HG03521 (cell line): ENCODE measurements around the gene CIPC.

ENCODE experiments used
- ATAC-seq: cut with Tn5 transposase; IDR thresholded peaks from one replicate; pipeline ENCODE4 v1.9.1; 2021; ENCODE audit warnings: mild to moderate bottlenecking, moderate library complexity; ENCODE audit not compliant: unreplicated experiment

Gene CIPC

DNA sequence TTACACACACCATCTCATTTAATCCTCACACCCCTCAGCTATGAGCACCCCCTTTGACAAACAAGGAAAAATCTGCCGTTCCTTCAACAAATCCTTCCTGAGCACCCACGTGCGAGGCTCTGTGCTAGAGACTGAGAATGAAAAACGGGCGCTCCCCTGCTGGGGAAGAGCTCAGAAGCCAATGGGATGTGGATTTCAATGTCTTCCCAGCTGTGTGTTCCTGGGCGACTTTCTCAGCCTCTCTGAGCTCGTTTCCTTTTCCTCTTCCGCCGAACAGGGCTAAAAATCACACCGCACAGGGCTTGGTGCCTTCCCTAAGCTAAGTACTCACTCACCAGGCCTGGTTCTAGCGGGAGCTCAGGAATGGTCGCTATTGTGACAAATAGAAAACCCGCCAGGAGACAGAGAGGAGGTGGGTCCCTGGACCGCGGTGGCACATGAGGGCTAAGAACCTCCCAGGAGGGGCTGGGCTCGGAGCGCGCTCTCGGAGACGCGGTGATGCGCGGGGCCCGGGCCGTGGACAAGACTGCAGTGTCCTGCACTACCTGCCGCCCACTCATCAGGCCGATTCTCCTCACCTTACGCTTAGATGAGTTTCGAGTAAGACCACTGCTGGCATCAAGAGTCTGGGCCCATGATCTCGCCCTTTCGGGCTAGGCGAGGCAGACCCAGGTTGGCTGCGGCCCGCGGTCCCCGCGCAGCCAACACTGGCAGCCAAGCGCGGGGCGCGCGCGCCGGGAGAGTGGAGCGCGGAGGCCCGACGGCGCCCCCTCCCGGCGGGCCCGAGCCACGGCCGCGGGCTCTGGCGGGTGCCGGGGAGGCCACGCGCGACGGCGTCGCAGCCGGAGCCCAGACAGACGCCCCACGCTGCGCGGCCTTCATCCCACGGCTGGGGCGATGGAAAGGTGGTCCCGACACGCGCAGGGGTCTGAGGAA, 26.6 kb downstream of the CIPC start:
- no peak for ATAC-seq

DNA sequence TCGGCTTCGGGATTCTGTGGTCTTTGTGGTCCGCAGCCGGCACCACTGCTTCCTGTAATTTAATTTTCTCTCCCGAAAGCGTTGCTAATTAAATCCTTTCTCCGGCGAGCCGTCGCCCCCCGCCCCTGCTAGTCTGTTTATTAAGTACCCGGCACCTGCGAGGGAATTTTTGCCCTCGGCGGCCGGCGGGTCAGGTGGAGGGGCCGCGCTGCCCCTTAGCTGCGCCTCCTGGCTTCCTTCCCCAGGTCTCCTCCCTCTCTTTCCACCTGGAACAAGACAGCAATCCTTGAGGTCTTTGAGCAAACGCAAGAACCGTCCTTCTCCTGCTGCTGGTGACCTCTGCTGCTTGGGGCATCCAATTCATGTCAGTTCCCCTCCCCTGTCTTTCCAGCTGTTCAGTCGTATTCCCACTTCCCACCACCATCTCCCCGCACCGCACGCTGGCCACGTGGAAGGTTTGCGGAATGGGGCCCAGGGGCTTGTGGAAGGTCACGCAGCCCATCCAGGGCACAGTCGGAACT, 27.3 kb downstream of the CIPC start:
- no peak for ATAC-seq

DNA sequence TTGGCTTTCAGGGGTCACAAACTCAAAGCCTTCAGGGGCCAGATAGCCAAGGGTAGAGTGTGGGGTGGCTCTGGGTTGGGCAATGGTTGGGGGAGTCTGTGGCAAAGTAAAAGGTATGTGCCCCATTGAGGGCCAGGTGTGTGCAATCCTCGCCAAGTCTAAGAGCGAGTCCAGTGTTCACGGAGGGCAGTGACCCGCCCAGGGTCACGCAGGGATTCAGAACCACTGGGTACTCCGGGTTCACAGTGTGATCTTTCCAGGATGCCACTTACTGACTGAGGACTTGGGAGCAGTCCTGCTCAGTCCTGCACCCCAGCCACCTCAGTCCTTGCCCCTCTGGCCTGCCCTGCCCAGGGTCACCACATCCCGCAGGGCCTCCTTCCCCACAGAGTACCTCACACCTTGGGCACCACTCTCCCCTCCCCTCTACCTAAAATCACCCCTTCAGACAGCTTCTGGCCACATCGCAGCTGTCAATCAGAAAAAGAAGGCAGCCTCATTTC, 27.8 kb downstream of the CIPC start:
- no peak for ATAC-seq

DNA sequence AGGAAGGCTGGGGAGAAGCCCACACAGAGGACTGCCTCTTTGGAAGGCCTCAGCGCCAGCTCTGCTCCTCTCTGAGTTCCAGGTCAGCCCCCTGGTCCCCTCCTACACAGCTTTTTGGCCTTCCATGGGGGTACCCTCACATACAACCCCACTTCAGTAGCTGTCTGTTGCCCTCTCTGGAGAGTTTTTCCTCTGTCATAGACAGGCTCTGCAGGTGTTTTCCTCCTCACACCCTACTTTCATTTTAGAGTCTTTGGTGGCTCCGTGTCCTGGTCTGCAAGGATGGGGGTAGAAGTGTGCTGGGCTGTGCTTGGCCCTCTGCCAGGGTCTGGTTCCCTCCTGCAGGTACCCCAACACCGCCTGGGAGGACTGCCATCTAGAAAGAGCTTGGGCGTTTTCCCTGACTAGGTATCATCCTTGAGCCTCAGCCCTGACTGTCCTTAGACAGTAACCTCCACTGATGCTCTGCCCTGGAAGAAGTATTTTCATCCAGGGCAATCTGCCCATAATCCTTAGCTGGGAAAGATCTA, 28.5 kb downstream of the CIPC start:
- no peak for ATAC-seq

DNA sequence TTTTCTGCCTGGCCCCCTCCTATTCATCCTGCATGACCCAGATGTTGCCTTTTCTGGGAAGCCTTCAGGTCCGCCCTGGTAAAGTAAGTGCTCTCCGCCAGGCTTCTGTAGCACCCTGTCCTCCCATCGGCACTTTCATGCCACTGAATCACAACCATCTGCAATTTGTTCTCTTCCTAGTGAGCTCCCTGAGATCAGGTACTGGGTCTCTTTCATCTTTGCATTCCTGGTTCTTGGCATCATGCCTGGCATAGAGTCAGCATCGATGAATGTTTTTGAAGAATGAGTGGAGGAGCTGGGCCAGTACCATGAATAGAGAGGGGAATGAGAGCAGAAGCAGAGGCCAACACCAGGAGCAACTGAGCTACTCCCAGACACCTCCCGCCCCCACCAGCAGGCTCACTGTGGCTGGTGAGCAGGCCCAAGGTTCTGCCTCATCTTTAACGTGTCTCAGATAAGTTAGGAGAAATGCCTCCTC, 30.4 kb downstream of the CIPC start:
- no peak for ATAC-seq

- ATAC-seq: no peak
These were observed 32.3 kb downstream of the CIPC start for GRCh38 chr14:77130386-77130785.

DNA sequence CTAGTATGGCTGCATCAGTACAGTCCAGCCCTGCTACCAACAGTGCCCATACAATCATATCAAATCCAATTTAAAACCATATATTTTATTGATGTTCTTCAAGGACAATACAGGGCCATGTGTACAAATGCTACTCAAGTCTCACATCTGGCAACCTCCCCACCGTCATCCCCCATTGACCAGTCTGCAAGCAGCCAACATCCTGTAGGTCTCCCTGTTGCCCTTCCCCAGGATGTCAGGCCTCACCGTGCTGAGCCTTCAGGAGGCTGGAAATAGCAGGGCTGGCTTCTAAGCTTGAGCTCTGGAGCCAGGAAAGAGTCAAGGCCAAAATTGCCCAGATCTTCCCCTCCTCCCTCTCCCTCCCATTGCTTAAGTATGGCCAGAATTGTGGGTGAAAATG, 33.1 kb downstream of the CIPC start:
- ATAC-seq: no peak

DNA sequence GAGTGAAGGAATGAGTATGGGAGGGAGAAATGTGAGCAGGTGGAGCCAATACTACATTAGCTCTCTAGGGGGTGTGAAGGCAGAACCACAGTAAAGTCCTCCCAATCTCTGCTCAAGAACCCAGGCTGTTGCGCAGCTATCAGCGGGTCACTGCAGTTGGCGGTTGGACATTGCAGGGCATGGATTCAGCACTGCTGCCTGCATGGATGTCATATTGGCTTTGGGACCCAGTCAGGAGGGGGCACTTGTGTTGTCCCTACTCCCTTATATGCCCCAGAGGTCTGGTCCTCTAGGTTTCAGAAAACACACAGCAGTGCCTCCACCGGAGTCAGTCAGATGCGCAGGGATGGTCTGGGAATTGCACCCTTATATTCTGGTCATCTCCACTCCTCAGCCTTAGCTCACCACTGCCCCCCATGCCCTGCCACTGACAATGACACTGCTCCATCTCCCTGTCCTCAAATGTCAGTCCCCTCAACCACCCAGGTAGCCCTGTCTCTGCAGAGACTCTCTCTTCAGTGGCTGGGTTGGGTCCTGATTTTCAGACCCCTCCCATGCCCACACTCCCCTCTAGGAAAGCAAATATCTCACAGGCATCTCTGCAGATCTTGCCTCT, 33.9 kb downstream of the CIPC start:
- ATAC-seq: no peak

DNA sequence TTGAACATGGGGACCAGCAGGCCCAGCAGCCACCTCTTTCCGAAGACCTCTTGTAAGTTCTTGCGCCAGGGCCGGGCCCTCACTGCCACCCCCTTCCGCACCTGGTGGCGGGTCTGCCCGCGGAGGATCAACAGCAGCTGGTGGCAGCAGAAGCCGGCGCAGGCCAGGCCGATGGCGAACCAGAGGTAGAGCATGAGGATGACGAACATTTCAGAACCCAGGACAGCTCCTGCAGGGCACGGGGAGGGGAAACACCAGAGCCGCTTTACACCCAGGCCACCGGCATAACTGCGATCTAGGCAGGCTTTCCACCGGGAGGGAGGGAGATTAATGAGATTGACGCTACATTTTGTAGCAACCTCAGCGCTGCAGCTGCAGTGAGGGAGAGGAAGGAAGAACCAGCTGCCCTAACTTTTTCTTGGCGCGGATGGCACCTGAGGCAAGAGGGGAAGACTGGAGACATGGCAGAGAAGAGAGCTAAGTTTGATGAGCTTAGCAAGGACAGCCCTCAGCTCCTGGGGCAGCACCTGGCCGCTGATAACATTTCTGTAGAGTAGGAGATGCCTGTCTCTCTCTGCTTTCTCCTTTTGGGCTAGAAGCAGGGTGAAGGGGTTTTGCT, 35.8 kb downstream of the CIPC start:
- no peak for ATAC-seq

- ATAC-seq: no peak
These were observed 41.0 kb downstream of the CIPC start for GRCh38 chr14:77139022-77139421.

DNA sequence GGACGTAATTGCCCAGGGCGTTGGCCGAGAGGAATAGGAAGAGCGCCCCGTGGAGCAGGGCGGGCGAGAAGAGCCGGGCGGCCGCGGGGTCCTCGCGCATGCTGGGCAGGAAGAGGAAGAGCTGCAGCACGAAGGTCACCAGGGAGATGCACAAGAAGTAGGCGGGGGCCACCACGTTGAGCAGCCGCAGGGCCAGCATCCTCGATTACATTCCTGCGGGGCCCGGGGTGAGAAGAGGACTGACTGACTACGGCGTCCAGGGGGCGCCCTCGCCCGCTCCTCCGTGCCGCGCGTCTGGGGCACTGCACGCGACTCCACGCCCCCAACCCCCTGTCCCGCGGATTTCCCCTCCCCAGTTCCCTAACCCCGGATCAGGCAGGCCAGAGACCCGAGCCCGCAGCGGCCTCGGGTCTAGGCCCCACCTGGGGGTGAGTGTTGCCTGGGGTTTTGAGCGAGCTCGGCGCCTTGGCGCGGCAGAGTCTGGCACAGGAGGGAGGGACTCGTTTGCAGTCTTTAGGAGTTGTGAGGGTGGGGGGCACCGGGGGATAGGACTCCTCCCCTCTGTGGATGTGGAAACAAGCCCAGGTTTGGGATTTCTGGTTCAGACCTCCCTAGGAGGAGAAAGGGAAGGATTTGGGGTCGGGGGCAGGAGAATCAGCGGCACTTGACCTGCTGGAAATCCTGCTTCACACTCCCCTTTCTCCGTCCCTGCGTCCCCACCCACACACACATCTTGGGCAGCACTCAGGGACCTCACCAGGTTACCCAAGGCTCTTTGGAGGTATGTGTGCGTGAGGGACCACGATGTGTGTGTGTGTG, 41.7 kb downstream of the CIPC start:
- no peak for ATAC-seq

DNA sequence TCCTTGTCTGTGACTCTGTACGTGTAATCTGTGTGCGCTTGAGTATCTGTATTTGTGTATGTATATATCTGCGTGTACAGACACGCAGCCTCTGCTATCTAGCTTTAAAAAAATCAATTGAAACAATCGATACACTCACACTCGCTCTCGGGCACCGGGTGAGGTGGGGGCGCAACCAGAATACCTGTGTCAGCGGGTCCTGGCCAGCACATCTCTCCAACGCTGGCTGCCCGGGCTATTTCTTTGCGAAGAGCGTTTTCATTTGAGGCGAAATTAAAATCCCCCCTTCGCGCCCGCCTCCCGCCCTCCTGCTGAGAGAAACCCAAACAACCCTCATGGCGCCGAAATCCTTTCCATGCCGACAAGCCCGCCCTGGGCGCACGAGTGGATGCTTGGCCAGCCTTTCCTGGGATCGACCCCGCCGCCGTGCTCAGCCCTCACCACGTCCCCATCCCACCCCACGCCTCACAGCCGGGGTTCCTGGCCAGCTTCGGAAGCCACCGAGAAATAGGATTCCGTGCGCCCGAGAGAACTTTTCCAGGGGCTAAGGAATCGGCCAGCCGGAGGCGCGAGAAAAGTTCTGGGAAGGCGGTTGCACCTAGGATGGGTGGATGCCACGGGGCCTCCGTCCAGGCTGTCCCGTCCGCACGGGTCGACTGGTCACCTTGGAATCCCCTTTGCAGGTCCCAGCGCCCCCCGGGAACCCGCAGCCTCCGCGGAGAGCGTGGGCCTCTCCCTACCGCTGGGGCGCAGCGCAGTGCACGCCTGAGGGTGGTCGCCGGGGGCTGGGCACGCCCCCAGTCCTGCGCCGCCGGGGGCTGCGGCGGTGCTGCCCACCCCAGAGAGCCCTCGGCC, 42.5 kb downstream of the CIPC start:
- ATAC-seq: no peak

DNA sequence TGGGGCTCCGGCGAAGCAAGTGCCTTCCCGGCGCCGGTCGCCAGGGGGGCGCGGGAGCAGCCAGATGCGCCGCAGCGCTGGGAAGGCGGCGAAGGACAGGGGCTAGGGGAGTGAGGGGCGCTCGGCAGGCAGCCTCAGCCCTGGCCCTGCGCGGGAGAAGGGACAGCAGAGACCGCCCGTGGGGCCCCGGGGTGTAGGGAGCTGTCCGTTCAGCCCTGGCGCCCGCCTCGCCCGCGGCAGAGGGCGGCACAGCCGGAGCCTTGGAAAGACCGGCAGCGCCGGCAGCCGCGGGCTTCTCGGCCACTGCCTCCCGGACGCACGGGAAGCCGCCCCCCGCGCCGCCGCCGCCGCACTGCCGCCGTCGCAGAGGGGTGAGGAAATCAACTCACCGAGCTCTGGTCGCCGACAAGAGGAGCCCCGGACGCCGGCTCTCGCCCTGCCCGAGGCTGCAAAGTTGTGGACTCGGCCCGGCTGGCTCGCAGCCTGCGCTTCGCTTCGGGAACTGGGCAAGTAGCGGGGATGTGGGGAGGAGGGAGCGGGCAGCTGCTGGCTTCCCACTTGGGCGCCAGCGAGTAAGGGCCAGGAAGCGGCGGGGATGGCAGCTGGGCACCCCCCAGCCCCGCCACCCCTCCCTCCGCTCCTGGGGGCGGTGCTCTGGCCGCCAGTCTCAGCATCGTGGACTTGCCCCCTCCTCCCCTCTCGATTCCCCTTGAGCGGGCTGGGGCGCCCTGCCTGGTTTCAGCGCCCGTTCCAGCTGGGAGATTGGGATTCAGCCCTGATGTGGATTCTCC, 43.4 kb downstream of the CIPC start, which contains the start of gene ZDHHC22:
Gene ZDHHC22, minus strand, starts transcription at position 578 of the 791 bp plus-strand sequence. CDS start 2,053 bp downstream, outside the sequence.
- ATAC-seq: no peak

- no peak for ATAC-seq
These were observed 44.1 kb downstream of the CIPC start for GRCh38 chr14:77142005-77142800.

DNA sequence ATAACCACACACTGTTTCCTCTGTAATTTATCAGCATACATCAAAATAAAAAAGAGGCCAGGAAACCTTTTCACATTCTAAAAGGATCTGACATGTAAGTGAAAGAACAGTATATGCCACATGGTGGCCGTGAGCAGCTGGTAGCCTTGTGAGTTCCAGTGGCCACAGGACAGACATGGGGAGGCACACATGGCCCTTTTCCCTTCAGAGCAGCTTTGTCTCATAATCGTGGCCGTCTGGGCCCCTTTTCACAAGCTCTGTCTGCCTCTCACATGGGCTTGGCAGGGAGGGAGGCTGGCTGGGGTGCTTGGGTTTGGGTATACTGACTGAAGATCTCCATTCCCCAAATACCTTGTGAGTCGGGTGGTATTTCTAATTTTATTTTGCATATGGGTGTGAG, 45.0 kb downstream of the CIPC start:
- no peak for ATAC-seq

GRCh38 chr14:77144412-77145115, 46.5 kb downstream of the CIPC start:
- no peak for ATAC-seq
